Prostate gland (tissue), 2 donors: ENCODE results near the gene IQCB1.

Experiments used
- POLR2A ChIP-seq: fragments of 450-650 bp; IDR thresholded peaks from one replicate; pipeline ENCODE4 v1.6.1; 2016; ENCODE audit warnings: antibody characterized with exemption, mild to moderate bottlenecking
- POLR2AphosphoS5 ChIP-seq: sonication (generic); formaldehyde crosslinking; IDR thresholded peaks from one replicate; pipeline ENCODE4 v1.6.1; 2017; ENCODE audit warnings: antibody characterized with exemption
- TF ChIP-seq, protein P1 (sequence below), 4 experiments: fragments of 200-600 bp in 2 of 4; fragments of 450-650 bp in 2 of 4; sonication (generic) in 2 of 4; IDR thresholded peaks; 1 replicate in 3 of 4; 2 replicates in 1 of 4; pipeline ENCODE4 v1.5.1; 2016 to 2019; ENCODE audit warnings: antibody characterized with exemption in 4 of 4, mild to moderate bottlenecking in 2 of 4, moderate library complexity in 2 of 4

DNA sequence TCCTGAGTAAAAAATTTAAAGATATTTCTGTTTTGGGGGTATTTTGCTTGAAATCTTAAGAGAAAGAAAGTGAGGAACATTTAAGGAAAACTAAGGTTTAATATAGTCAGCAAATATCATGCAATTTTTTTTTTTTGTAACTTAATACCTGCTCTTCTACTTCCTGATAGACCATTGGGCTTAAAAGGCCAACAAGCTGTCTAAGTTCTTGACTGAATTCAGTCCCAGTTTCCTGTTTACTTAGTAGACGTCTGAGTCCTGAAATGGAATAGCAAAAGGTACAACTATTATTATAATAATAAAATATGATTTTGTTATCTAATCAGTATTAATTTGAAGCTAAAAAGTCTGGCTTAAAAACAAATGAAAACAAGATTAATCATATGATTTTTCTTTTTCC, 37.9 kb downstream of the IQCB1 start:
- TF ChIP-seq, protein P1, sequence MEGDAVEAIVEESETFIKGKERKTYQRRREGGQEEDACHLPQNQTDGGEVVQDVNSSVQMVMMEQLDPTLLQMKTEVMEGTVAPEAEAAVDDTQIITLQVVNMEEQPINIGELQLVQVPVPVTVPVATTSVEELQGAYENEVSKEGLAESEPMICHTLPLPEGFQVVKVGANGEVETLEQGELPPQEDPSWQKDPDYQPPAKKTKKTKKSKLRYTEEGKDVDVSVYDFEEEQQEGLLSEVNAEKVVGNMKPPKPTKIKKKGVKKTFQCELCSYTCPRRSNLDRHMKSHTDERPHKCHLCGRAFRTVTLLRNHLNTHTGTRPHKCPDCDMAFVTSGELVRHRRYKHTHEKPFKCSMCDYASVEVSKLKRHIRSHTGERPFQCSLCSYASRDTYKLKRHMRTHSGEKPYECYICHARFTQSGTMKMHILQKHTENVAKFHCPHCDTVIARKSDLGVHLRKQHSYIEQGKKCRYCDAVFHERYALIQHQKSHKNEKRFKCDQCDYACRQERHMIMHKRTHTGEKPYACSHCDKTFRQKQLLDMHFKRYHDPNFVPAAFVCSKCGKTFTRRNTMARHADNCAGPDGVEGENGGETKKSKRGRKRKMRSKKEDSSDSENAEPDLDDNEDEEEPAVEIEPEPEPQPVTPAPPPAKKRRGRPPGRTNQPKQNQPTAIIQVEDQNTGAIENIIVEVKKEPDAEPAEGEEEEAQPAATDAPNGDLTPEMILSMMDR (IDR thresholded peaks at IDR 0.05) = no peak
- TF ChIP-seq POLR2A (no peak), POLR2AphosphoS5 (no peak)
